SK-N-SH (cell line): Measurements from ENCODE around the gene APLP1. TPM values are rescaled to one million over a fixed set of nuclear protein-coding genes. Genes with fewer than 3 reads are reported as not detected.

Source experiments
- CTCF ChIA-PET: fragments of 300-600, 350-600 bp; formaldehyde crosslinking; extraction: SDS; loops from one replicate; lab custom pipeline; 2021; lab: Yijun Ruan, JAX
- POLR2A ChIA-PET: fragments of 350-600 bp; sonication (Branson Sonifier 250); formaldehyde crosslinking; extraction: SDS; loops from one replicate; lab custom pipeline; 2020; ENCODE audit warnings: antibody characterized with exemption, inconsistent platforms; lab: Yijun Ruan, JAX
- DNase-seq: peaks from one replicate; pipeline ENCODE4 v3.0.0; 2012
- H2AFZ ChIP-seq: fragments of 200-600 bp; sonication (generic); 2 replicates; pipeline ENCODE4 v1.8.1; 2016; ENCODE audit warnings: antibody characterized with exemption, mild to moderate bottlenecking, low read depth
- H3F3A ChIP-seq: fragments of 200-600 bp; sonication (generic); replicated peaks from 2 replicates; pipeline ENCODE3; 2016; ENCODE audit warnings: antibody characterized with exemption, mild to moderate bottlenecking; ENCODE audit not compliant: insufficient read depth
- H3K27ac ChIP-seq, 2 experiments: fragments of 200-500 bp in 1 of 2; fragments of 200-600 bp in 1 of 2; sonication (Bioruptor generic) in 1 of 2; sonication (generic), shearing (Covaris generic) in 1 of 2; 2 replicates each; pipeline versions ENCODE4 v1.5.1 to v1.6.1; 2014 to 2016; ENCODE audit warnings: low read depth in 2 of 2, inconsistent platforms in 1 of 2, low read length in 1 of 2, mild to moderate bottlenecking in 1 of 2, mixed read lengths in 1 of 2
- H3K27me3 ChIP-seq: fragments of 200-600 bp; sonication (generic), shearing (Covaris generic); 2 replicates; pipeline ENCODE4 v1.6.1; 2016; ENCODE audit warnings: mixed run types; ENCODE audit not compliant: insufficient read depth
- H3K36me3 ChIP-seq, 2 experiments: fragments of 200-500 bp in 1 of 2; fragments of 200-600 bp in 1 of 2; sonication (Bioruptor generic) in 1 of 2; sonication (generic) in 1 of 2; replicated peaks in 1 of 2; 2 replicates each; pipeline versions ENCODE3 to v1.5.1; 2014 to 2016; ENCODE audit warnings: low read length in 1 of 2, mild to moderate bottlenecking in 1 of 2; ENCODE audit not compliant: insufficient read depth in 2 of 2, control insufficient read depth in 1 of 2
- H3K4me1 ChIP-seq, 2 experiments: fragments of 200-500 bp in 1 of 2; fragments of 200-600 bp in 1 of 2; sonication (Bioruptor generic) in 1 of 2; sonication (generic), shearing (Covaris generic) in 1 of 2; 2 replicates each; pipeline versions ENCODE4 v1.5.1 to v1.6.1; 2014 to 2016; ENCODE audit warnings: low read depth in 1 of 2, low read length in 1 of 2, mixed run types in 1 of 2; ENCODE audit not compliant: insufficient read depth in 2 of 2, control insufficient read depth in 1 of 2
- H3K4me2 ChIP-seq: fragments of 200-600 bp; sonication (generic), shearing (Covaris generic); 2 replicates; pipeline ENCODE4 v1.6.1; 2017; ENCODE audit warnings: mixed run types
- H3K4me3 ChIP-seq, 2 experiments: fragments of 200-500 bp in 1 of 2; fragments of 200-600 bp in 1 of 2; sonication (Bioruptor generic) in 1 of 2; sonication (generic), shearing (Covaris generic) in 1 of 2; 2 replicates each; pipeline versions ENCODE4 v1.5.1 to v1.8.1; 2014 to 2016; ENCODE audit warnings: low read depth in 2 of 2, inconsistent platforms in 1 of 2, low read length in 1 of 2, mild to moderate bottlenecking in 1 of 2, mixed read lengths in 1 of 2, moderate library complexity in 1 of 2
- H3K79me2 ChIP-seq: fragments of 200-600 bp; sonication (generic); 2 replicates; pipeline ENCODE4 v1.8.1; 2017; ENCODE audit warnings: mild to moderate bottlenecking; ENCODE audit not compliant: insufficient read depth
- H3K9ac ChIP-seq: fragments of 200-600 bp; sonication (generic); 2 replicates; pipeline ENCODE4 v1.6.1; 2017; ENCODE audit warnings: mixed run types
- H3K9me2 ChIP-seq: fragments of 200-600 bp; sonication (generic); 2 replicates; pipeline ENCODE4 v1.6.1; 2017; ENCODE audit warnings: mixed run types
- H3K9me3 ChIP-seq: fragments of 200-600 bp; sonication (generic); 2 replicates; pipeline ENCODE4 v1.6.1; 2017; ENCODE audit warnings: mixed run types, mild to moderate bottlenecking, moderate library complexity
- H4K20me1 ChIP-seq: fragments of 200-600 bp; sonication (generic); 2 replicates; pipeline ENCODE4 v1.6.1; 2017; ENCODE audit warnings: mild to moderate bottlenecking, mixed run types; ENCODE audit not compliant: insufficient read depth
- TAF1 ChIP-seq: IDR thresholded peaks from 2 replicates; pipeline ENCODE4 v1.6.1; 2012; ENCODE audit warnings: low read depth, mild to moderate bottlenecking, low read length, moderate library complexity, borderline replicate concordance
- TCF12 ChIP-seq: IDR thresholded peaks from 2 replicates; pipeline ENCODE4 v1.4.0; 2012
- WGBS: methylation state at CpG from one replicate; pipeline ENCODE4 v1.1.6; 2017; ENCODE audit warnings: low lambda C conversion rate; 5-methylcytosine and 5-hydroxymethylcytosine counted together
- polyA plus RNA-seq, 3 experiments: library from polyadenylated mRNA; depleted of rRNA; stranded (reverse); fragments of >200 nt; gene quantifications; 2 replicates each; pipeline ENCODE4 v1.2.3, GENCODE V29; 2012
- TF ChIP-seq, protein P1 (sequence below): IDR thresholded peaks from 2 replicates; pipeline ENCODE4 v1.6.1; 2012; ENCODE audit warnings: mild to moderate bottlenecking, low read depth, low read length, moderate library complexity
- TF ChIP-seq, protein P2 (sequence below): IDR thresholded peaks from 2 replicates; pipeline ENCODE4 v1.4.0; 2012; ENCODE audit warnings: low read depth, borderline replicate concordance
- TF ChIP-seq, protein P3 (sequence below): fragments of 150-350 bp; IDR thresholded peaks from 2 replicates; pipeline ENCODE4 v1.6.1; 2016; ENCODE audit warnings: mild to moderate bottlenecking, low read depth, low read length

APLP1 gene
- polyA plus RNA-seq, 1 of the 3 experiments (the other 2 are of a cell fraction) = 66.7 TPM

DNA sequence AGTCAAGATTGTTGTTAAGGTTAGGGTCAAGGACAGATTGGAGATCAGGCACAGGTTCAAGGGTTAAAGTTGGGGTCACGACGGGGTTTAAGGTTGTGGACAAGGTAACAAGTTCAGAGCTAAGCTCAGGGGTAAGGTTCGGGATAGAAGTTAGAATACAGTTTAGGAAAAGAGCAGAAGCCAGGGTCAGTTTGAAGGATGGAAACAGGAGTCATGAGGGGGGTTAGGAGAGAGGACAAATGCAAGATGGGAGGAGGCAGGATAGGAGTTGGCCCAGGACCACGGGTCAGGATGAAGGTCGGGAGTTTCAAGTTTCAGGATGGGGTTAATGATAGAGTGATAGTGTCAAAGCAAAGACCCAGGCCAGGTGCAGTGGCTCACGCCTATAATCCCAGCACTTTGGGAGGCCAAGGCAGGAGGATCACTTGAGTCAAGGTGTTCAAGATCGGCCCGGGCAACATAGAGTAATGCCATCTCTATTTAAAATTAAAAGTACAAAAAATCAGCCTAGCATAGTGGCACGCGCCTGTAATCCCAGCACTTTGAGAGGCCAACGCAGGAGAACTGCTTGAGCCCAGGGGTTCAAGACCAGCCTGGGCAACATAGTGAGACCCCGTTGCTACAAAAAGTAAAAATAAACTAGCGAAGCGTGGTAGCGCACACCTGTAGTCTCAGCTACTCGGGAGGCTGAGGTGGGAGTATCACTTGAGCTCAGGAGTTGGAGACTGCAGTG, 23.7 kb upstream of the APLP1 start (continued):
- TF ChIP-seq, protein P1, sequence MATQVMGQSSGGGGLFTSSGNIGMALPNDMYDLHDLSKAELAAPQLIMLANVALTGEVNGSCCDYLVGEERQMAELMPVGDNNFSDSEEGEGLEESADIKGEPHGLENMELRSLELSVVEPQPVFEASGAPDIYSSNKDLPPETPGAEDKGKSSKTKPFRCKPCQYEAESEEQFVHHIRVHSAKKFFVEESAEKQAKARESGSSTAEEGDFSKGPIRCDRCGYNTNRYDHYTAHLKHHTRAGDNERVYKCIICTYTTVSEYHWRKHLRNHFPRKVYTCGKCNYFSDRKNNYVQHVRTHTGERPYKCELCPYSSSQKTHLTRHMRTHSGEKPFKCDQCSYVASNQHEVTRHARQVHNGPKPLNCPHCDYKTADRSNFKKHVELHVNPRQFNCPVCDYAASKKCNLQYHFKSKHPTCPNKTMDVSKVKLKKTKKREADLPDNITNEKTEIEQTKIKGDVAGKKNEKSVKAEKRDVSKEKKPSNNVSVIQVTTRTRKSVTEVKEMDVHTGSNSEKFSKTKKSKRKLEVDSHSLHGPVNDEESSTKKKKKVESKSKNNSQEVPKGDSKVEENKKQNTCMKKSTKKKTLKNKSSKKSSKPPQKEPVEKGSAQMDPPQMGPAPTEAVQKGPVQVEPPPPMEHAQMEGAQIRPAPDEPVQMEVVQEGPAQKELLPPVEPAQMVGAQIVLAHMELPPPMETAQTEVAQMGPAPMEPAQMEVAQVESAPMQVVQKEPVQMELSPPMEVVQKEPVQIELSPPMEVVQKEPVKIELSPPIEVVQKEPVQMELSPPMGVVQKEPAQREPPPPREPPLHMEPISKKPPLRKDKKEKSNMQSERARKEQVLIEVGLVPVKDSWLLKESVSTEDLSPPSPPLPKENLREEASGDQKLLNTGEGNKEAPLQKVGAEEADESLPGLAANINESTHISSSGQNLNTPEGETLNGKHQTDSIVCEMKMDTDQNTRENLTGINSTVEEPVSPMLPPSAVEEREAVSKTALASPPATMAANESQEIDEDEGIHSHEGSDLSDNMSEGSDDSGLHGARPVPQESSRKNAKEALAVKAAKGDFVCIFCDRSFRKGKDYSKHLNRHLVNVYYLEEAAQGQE = no peak
- TF ChIP-seq TAF1 (no peak), TCF12 (no peak)
- TF ChIP-seq, protein P2, sequence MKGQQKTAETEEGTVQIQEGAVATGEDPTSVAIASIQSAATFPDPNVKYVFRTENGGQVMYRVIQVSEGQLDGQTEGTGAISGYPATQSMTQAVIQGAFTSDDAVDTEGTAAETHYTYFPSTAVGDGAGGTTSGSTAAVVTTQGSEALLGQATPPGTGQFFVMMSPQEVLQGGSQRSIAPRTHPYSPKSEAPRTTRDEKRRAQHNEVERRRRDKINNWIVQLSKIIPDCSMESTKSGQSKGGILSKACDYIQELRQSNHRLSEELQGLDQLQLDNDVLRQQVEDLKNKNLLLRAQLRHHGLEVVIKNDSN = no peak

DNA sequence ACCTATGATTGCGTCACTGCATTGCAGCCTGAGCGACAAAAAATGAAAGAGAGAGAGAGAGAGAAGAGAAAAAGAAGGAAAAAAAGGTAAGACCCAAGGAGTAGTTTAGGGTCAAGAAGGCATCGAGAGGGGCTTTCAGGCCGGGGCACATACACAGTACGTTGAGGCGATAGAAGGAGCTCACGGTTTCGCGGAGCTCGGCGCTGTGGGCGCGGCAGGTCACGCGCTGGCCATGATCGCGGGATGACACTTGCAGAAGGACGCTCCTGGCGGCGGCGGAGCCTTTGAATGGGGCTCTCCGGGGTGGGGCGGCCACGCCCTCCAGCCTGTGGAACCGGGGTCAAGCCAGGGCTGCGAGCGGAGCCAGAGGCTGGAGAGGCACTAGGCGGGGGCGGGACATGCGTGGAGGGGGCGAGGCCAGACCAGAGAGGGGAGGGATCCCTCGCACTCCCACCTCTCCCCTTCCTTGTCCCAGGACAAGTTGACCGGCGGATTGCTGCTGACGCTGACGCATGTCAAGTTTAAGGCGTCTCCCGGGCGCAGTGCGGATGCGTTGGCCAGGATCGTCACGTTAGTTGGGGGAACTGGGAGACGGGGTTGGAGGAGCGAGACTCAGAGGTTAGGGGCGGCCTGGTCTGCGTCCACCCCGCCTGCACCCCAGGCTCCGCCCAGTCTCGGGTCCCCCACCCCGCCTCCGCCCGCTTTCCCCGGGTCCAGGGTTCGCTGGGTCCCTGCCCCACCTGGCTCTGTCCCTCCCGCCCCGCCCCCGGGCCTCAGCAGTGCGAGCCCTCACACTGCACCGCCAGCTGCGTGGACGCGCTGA, 22.9 kb upstream of the APLP1 start:
- Histone ChIP-seq H3K36me3 (no peaks in the 10 kb centered on the region), H3K4me2 (peak overlapping the region; percentile 72), H2AFZ (no peak overlapping the region), H3K9me3 (no peaks in the 10 kb centered on the region), H3K9me2 (no peaks in the 10 kb centered on the region), H3K9ac (no peak overlapping the region), H3K4me3 (peak overlapping the region; percentile 12 to 25; a peak in 3 of 4 replicates), H3K27ac (no peak overlapping the region), H4K20me1 (no peaks in the 10 kb centered on the region), H3F3A (no peaks in the 10 kb centered on the region), H3K79me2 (no peaks in the 10 kb centered on the region), H3K4me1 (peaks cover 0 to 8% of the 10 kb centered on the region in 2 experiments; a peak in 1 of 4 replicates), H3K27me3 (peaks cover 62% of the 10 kb centered on the region)
- WGBS = 6% methylated on average over 35 of the region's 63 CpGs
- CTCF ChIA-PET = no interaction called here
- DNase-seq = peak; percentile 71
- TF ChIP-seq, protein P3, sequence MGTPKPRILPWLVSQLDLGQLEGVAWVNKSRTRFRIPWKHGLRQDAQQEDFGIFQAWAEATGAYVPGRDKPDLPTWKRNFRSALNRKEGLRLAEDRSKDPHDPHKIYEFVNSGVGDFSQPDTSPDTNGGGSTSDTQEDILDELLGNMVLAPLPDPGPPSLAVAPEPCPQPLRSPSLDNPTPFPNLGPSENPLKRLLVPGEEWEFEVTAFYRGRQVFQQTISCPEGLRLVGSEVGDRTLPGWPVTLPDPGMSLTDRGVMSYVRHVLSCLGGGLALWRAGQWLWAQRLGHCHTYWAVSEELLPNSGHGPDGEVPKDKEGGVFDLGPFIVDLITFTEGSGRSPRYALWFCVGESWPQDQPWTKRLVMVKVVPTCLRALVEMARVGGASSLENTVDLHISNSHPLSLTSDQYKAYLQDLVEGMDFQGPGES = no peak
- POLR2A ChIA-PET = interaction anchor here (1.0 kb wide), 1 partner anchor 23 kb away, joined by 4 read pairs; the partner anchor contains the start of gene APLP1
